CD4-positive, alpha-beta T cell treated with Interleukin-4 for 4 hours (primary cell): ENCODE data around the gene HBD.
"Not testable (repeated sequence)": the region's sequence is repeated elsewhere in the genome, so short reads cannot be mapped to it uniquely, and the experiment has no call there.

Experiments used
- DNase-seq: peaks from one replicate; pipeline ENCODE4 v3.0.0-alpha.2; 2020

The HBD gene

GRCh38 chr11:5234381-5234834 lies at the start of gene HBD:
TSS of gene HBD (minus strand) at chr11:5234483. CDS start at chr11:5234433, 50 bp downstream.
- no peak for DNase-seq

GRCh38 chr11:5283882-5284281 lies 49.6 kb upstream of the HBD start:
- no peak for DNase-seq

- DNase-seq = no peak
These were observed 48.8 kb upstream of the HBD start for GRCh38 chr11:5283086-5283485.

GRCh38 chr11:5282628-5283027 lies 48.3 kb upstream of the HBD start:
- no peak for DNase-seq

- DNase-seq = no peak
These were observed 47.3 kb upstream of the HBD start for GRCh38 chr11:5281596-5281995.

- DNase-seq = no peak
These were observed 46.4 kb upstream of the HBD start for GRCh38 chr11:5280582-5281102.

GRCh38 chr11:5279471-5280090 lies 45.3 kb upstream of the HBD start:
- no peak for DNase-seq

- no peak for DNase-seq
These were observed 43.6 kb upstream of the HBD start for GRCh38 chr11:5277807-5278382.

GRCh38 chr11:5276697-5277096 lies 42.4 kb upstream of the HBD start:
- no peak for DNase-seq

GRCh38 chr11:5275369-5276110 lies 41.3 kb upstream of the HBD start:
- no peak for DNase-seq

GRCh38 chr11:5274395-5274794 lies 40.1 kb upstream of the HBD start:
- no peak for DNase-seq

- no peak for DNase-seq
These were observed 38.2 kb upstream of the HBD start for GRCh38 chr11:5272395-5273017.

GRCh38 chr11:5269715-5270147 lies 35.4 kb upstream of the HBD start, which contains the start of gene HBE1:
TSS of gene HBE1 (minus strand) at chr11:5269945. CDS start at chr11:5269890, 55 bp downstream.
- DNase-seq = no peak

GRCh38 chr11:5267033-5267563 lies 32.8 kb upstream of the HBD start:
- no peak for DNase-seq

- no peak for DNase-seq
These were observed 32.3 kb upstream of the HBD start for GRCh38 chr11:5266609-5267008.

- no peak for DNase-seq
These were observed 31.5 kb upstream of the HBD start for GRCh38 chr11:5265832-5266231.

GRCh38 chr11:5258543-5259262 lies 24.4 kb upstream of the HBD start:
- no peak for DNase-seq

- no peak for DNase-seq
These were observed 23.0 kb upstream of the HBD start for GRCh38 chr11:5257296-5257695.

- DNase-seq = not testable (repeated sequence)
These were observed 20.5 kb upstream of the HBD start, which contains the start of gene HBG2 for GRCh38 chr11:5254646-5255413. TSS of gene HBG2 (minus strand) at chr11:5254781. CDS start at chr11:5254728, 53 bp downstream.

- DNase-seq = not testable (repeated sequence)
These were observed 19.7 kb upstream of the HBD start for GRCh38 chr11:5254023-5254422.

GRCh38 chr11:5253440-5253839 lies 19.2 kb upstream of the HBD start:
- DNase-seq = not testable (repeated sequence)
